Muscle layer of duodenum (tissue), 2 donors: Measurements from ENCODE around the gene DUOX1.

Experiments
- H3K27ac ChIP-seq: one replicate; pipeline ENCODE4 v1.7.0; 2013; ENCODE audit warnings: mild to moderate bottlenecking, low read length
- H3K27me3 ChIP-seq: one replicate; pipeline ENCODE4 v1.7.0; 2013; ENCODE audit warnings: low read depth, mild to moderate bottlenecking, control low read depth, low read length
- H3K36me3 ChIP-seq, 2 donors: one replicate each; pipeline ENCODE4 v1.7.0; 2013; ENCODE audit warnings: low read length in 2 of 2, control low read depth in 1 of 2, mild to moderate bottlenecking in 1 of 2; ENCODE audit not compliant: insufficient read depth in 2 of 2, control insufficient read depth in 1 of 2
- H3K4me1 ChIP-seq, 2 donors: one replicate each; pipeline ENCODE4 v1.7.0; 2013; ENCODE audit warnings: low read length in 2 of 2, mild to moderate bottlenecking in 2 of 2, control low read depth in 1 of 2, moderate library complexity in 1 of 2; ENCODE audit not compliant: insufficient read depth in 2 of 2, control insufficient read depth in 1 of 2
- H3K4me3 ChIP-seq, 2 donors: one replicate each; pipeline ENCODE4 v1.7.0; 2013; ENCODE audit warnings: low read length in 2 of 2, low read depth in 1 of 2, mild to moderate bottlenecking in 1 of 2
- H3K9me3 ChIP-seq, 2 donors: one replicate each; pipeline ENCODE4 v1.7.0; 2013; ENCODE audit warnings: low read length in 2 of 2, control low read depth in 1 of 2, mild to moderate bottlenecking in 1 of 2; ENCODE audit not compliant: control insufficient read depth in 1 of 2
- donor health status: healthy.

DUOX1 gene

GRCh38 chr15:45166834-45167630 lies 37.2 kb downstream of the DUOX1 start:
- H3K4me3 ChIP-seq = peak overlapping the region; percentile 53 to 58
- peak overlapping the region; percentile 77 for H3K27ac ChIP-seq
- peaks cover 3 to 11% of the 10 kb centered on the region in 2 donors for H3K4me1 ChIP-seq
- no peaks in the 10 kb centered on the region for H3K36me3 ChIP-seq
- H3K9me3 ChIP-seq = no peaks in the 10 kb centered on the region
- no peaks in the 10 kb centered on the region for H3K27me3 ChIP-seq

GRCh38 chr15:45167631-45168205 lies 37.9 kb downstream of the DUOX1 start:
- H3K9me3 ChIP-seq = no peaks in the 10 kb centered on the region
- H3K4me1 ChIP-seq = peaks cover 3 to 10% of the 10 kb centered on the region in 2 donors

GRCh38 chr15:45168286-45168685 lies 38.5 kb downstream of the DUOX1 start:
- Histone ChIP-seq H3K27ac (no peak overlapping the region), H3K4me1 (peaks cover 3 to 7% of the 10 kb centered on the region in 2 donors), H3K9me3 (no peaks in the 10 kb centered on the region), H3K27me3 (no peaks in the 10 kb centered on the region), H3K36me3 (no peaks in the 10 kb centered on the region), H3K4me3 (no peak overlapping the region)

More at GRCh38 chr15:45167631-45168205, 37.9 kb downstream of the DUOX1 start:
- Histone ChIP-seq H3K4me3 (peak overlapping the region; percentile 53 to 58), H3K27me3 (no peaks in the 10 kb centered on the region), H3K36me3 (no peaks in the 10 kb centered on the region), H3K27ac (peak overlapping the region; percentile 77)

- Histone ChIP-seq H3K4me3 (no peak overlapping the region), H3K9me3 (no peaks in the 10 kb centered on the region), H3K27me3 (no peaks in the 10 kb centered on the region), H3K27ac (no peak overlapping the region), H3K36me3 (peaks cover 0 to 3% of the 10 kb centered on the region in 2 donors), H3K4me1 (peaks cover 3 to 7% of the 10 kb centered on the region in 2 donors)
Measured at GRCh38 chr15:45168751-45169551, 39.2 kb downstream of the DUOX1 start.

- H3K27ac ChIP-seq = no peak overlapping the region
Measured at GRCh38 chr15:45169608-45170480, 40.0 kb downstream of the DUOX1 start.

GRCh38 chr15:45171912-45172311 lies 42.1 kb downstream of the DUOX1 start:
- Histone ChIP-seq H3K27me3 (no peaks in the 10 kb centered on the region), H3K36me3 (peaks cover 7 to 17% of the 10 kb centered on the region in 2 donors), H3K4me1 (peaks cover 0 to 3% of the 10 kb centered on the region in 2 donors), H3K9me3 (no peaks in the 10 kb centered on the region), H3K27ac (no peak overlapping the region), H3K4me3 (no peak overlapping the region)

More at GRCh38 chr15:45169608-45170480, 40.0 kb downstream of the DUOX1 start:
- peaks cover 3 to 10% of the 10 kb centered on the region in 2 donors for H3K36me3 ChIP-seq
- peaks cover 3 to 7% of the 10 kb centered on the region in 2 donors for H3K4me1 ChIP-seq
- H3K27me3 ChIP-seq = no peaks in the 10 kb centered on the region
- no peak overlapping the region for H3K4me3 ChIP-seq
- no peaks in the 10 kb centered on the region for H3K9me3 ChIP-seq

- no peak overlapping the region for H3K27ac ChIP-seq
- H3K4me1 ChIP-seq = no peaks in the 10 kb centered on the region
- H3K36me3 ChIP-seq = peaks cover 7 to 17% of the 10 kb centered on the region in 2 donors
- no peak overlapping the region for H3K4me3 ChIP-seq
- no peaks in the 10 kb centered on the region for H3K9me3 ChIP-seq
- H3K27me3 ChIP-seq = no peaks in the 10 kb centered on the region
Measured at GRCh38 chr15:45174069-45174468, 44.3 kb downstream of the DUOX1 start.

GRCh38 chr15:45174577-45174976 lies 44.8 kb downstream of the DUOX1 start:
- Histone ChIP-seq H3K36me3 (peaks cover 7 to 17% of the 10 kb centered on the region in 2 donors), H3K4me1 (no peaks in the 10 kb centered on the region), H3K9me3 (no peaks in the 10 kb centered on the region), H3K4me3 (no peak overlapping the region), H3K27ac (no peak overlapping the region), H3K27me3 (no peaks in the 10 kb centered on the region)

- Histone ChIP-seq H3K27ac (no peak overlapping the region), H3K4me3 (no peak overlapping the region), H3K4me1 (no peaks in the 10 kb centered on the region), H3K9me3 (no peaks in the 10 kb centered on the region), H3K27me3 (no peaks in the 10 kb centered on the region), H3K36me3 (peaks cover 7 to 17% of the 10 kb centered on the region in 2 donors)
Measured at GRCh38 chr15:45177285-45177684, 47.5 kb downstream of the DUOX1 start.

GRCh38 chr15:45179221-45179985 lies 49.6 kb downstream of the DUOX1 start:
- Histone ChIP-seq H3K36me3 (peaks cover 7 to 9% of the 10 kb centered on the region in 2 donors), H3K27ac (no peak overlapping the region)

More at GRCh38 chr15:45179221-45179985, 49.6 kb downstream of the DUOX1 start:
- Histone ChIP-seq H3K4me1 (no peaks in the 10 kb centered on the region), H3K27me3 (no peaks in the 10 kb centered on the region), H3K4me3 (no peak overlapping the region), H3K9me3 (no peaks in the 10 kb centered on the region)
